OCI-LY7 (cell line): Measurements from ENCODE around the gene CUX1. TPM values are rescaled to one million over a fixed set of nuclear protein-coding genes. Genes with fewer than 3 reads are reported as not detected.

ENCODE experiments used
- BruUV-seq: library from RNA; stranded (reverse); fragments of 400-500 nt; replicated peaks from 2 replicates; lab custom pipeline; 2021; lab: Mats Ljungman, UMichigan
- CTCF ChIA-PET: fragments of 300-600 bp; sonication (Branson Sonifier 250); formaldehyde crosslinking; loops from one replicate; lab custom pipeline; 2022; ENCODE audit warnings: antibody characterized with exemption; ENCODE audit not compliant: unreplicated experiment; lab: Charles Lee
- POLR2A ChIA-PET: fragments of 300-600 bp; sonication (Branson Sonifier 250); formaldehyde crosslinking; loops from one replicate; lab custom pipeline; 2022; ENCODE audit warnings: antibody characterized with exemption; lab: Charles Lee
- DNase-seq: peaks from one replicate; pipeline ENCODE4 v3.0.0-alpha.2; 2015; ENCODE audit warnings: low spot score
- H2AFZ ChIP-seq: fragments of 200-600 bp; sonication (generic), shearing (Covaris generic); 2 replicates; pipeline ENCODE4 v1.6.1; 2014; ENCODE audit warnings: mild to moderate bottlenecking, antibody characterized with exemption, low read length, moderate library complexity
- H3K27ac ChIP-seq: fragments of 200-600 bp; sonication (generic); 2 replicates; pipeline ENCODE4 v1.5.1; 2014; ENCODE audit warnings: mixed run types, low read depth, mild to moderate bottlenecking, moderate library complexity, low read length, inconsistent platforms; ENCODE audit not compliant: poor library complexity, severe bottlenecking
- H3K36me3 ChIP-seq: fragments of 200-600 bp; sonication (generic); 2 replicates; pipeline ENCODE4 v1.6.1; 2014; ENCODE audit warnings: mild to moderate bottlenecking, antibody characterized with exemption, low read length, moderate library complexity, mixed read lengths; ENCODE audit not compliant: insufficient read depth
- H3K4me1 ChIP-seq: fragments of 200-600 bp; sonication (generic); 2 replicates; pipeline ENCODE4 v1.5.1; 2014; ENCODE audit warnings: mild to moderate bottlenecking, low read length; ENCODE audit not compliant: insufficient read depth, poor library complexity, severe bottlenecking
- H3K4me2 ChIP-seq: fragments of 200-600 bp; sonication (generic); 2 replicates; pipeline ENCODE4 v1.6.1; 2014; ENCODE audit warnings: mild to moderate bottlenecking, low read length
- H3K4me3 ChIP-seq: fragments of 200-600 bp; sonication (generic); 2 replicates; pipeline ENCODE4 v1.5.1; 2014; ENCODE audit warnings: mild to moderate bottlenecking, low read depth, low read length; ENCODE audit not compliant: poor library complexity, severe bottlenecking
- H3K79me2 ChIP-seq: fragments of 200-600 bp; sonication (generic); 2 replicates; pipeline ENCODE4 v1.6.1; 2016; ENCODE audit warnings: low read depth, mild to moderate bottlenecking, low read length, moderate library complexity, mixed read lengths; ENCODE audit not compliant: insufficient read depth
- H3K9me2 ChIP-seq: fragments of 200-600 bp; sonication (generic); 2 replicates; pipeline ENCODE4 v1.6.1; 2016; ENCODE audit warnings: mild to moderate bottlenecking, low read length, mixed read lengths; ENCODE audit not compliant: insufficient read depth
- H3K9me3 ChIP-seq: fragments of 200-600 bp; sonication (generic); 2 replicates; pipeline ENCODE4 v1.6.1; 2014; ENCODE audit warnings: mild to moderate bottlenecking, mixed run types, low read length, mixed read lengths
- H4K20me1 ChIP-seq: fragments of 200-600 bp; sonication (generic); 2 replicates; pipeline ENCODE4 v1.6.1; 2014; ENCODE audit warnings: mild to moderate bottlenecking, antibody characterized with exemption, low read length, moderate library complexity, mixed read lengths; ENCODE audit not compliant: insufficient read depth
- CTCF ChIP-seq: fragments of 200-600 bp; sonication (generic); conservative IDR thresholded peaks from 2 replicates; pipeline ENCODE4 v1.5.1; 2014; ENCODE audit warnings: mild to moderate bottlenecking, antibody characterized with exemption, low read length, moderate library complexity, mixed read lengths
- EZH2phosphoT487 ChIP-seq: fragments of 200-600 bp; sonication (generic); IDR thresholded peaks from 2 replicates; pipeline ENCODE4 v1.6.1; 2018; ENCODE audit warnings: low read depth, borderline replicate concordance, mild to moderate bottlenecking, mixed run types, antibody characterized with exemption, low read length, moderate library complexity, mixed read lengths
- intact Hi-C: fragments of 100-400 bp; cut with micrococcal nuclease; formaldehyde crosslinking; loops from one replicate; pipeline ENCODE4 v1.10.0; 2022; ENCODE audit not compliant: unreplicated experiment
- total RNA-seq, 2 experiments: library from RNA; depleted of rRNA in 1 of 2; stranded (reverse); fragments of >200 nt in 1 of 2; shearing (Covaris generic) in 1 of 2; gene quantifications; 2 replicates each; pipeline ENCODE4 v1.2.3, GENCODE V29; 2014 to 2022

CUX1 gene
- total RNA-seq, 2 experiments from 2014 or later = 143 to 199 TPM

- CTCF ChIA-PET = no interaction called here
Measured at GRCh38 chr7:101935521-101936141, 118.2 kb downstream of the CUX1 start.

GRCh38 chr7:101936223-101936610 lies 118.8 kb downstream of the CUX1 start:
- H2AFZ ChIP-seq = no peak overlapping the region

More at GRCh38 chr7:101935521-101936141, 118.2 kb downstream of the CUX1 start:
- peak overlapping the region; percentile 2 for H3K4me3 ChIP-seq
- H3K36me3 ChIP-seq = peaks cover 45% of the 10 kb centered on the region
- H3K4me1 ChIP-seq = peaks cover 100% of the 10 kb centered on the region
- peak; percentile 65 for DNase-seq
- H3K9me2 ChIP-seq = no peaks in the 10 kb centered on the region
- H3K4me2 ChIP-seq = peak overlapping the region; percentile 64
- no peak overlapping the region for H2AFZ ChIP-seq
- peaks cover 96% of the 10 kb centered on the region for H3K79me2 ChIP-seq
- TF ChIP-seq EZH2phosphoT487 (no peak), CTCF (no peak)
- peak overlapping the region; percentile 82 for H3K27ac ChIP-seq
- H3K9me3 ChIP-seq = no peaks in the 10 kb centered on the region
- H4K20me1 ChIP-seq = peaks cover 26% of the 10 kb centered on the region; the same call in 1 of the 2 replicates
- POLR2A ChIA-PET = interaction anchor here (1.1 to 1.9 kb wide), 2 partner anchors 56 to 192 kb away, joined by 3 to 4 read pairs; no protein-coding TSS in a partner anchor
- no TSS peak for BruUV-seq
- intact Hi-C loops = loop anchor here (5.0 kb wide), 2 partner anchors 97 to 118 kb away; partner anchors contain the start of gene CUX1

More at GRCh38 chr7:101936223-101936610, 118.8 kb downstream of the CUX1 start:
- no peaks in the 10 kb centered on the region for H3K9me3 ChIP-seq
- peak overlapping the region; percentile 20 for H3K4me3 ChIP-seq
- TF ChIP-seq CTCF = no peak
- TF ChIP-seq EZH2phosphoT487 = no peak
- BruUV-seq = no TSS peak
- H3K27ac ChIP-seq = peak overlapping the region; percentile 82
- peaks cover 96% of the 10 kb centered on the region for H3K79me2 ChIP-seq
- intact Hi-C loops = loop anchor here (5.0 kb wide), 2 partner anchors 96 to 119 kb away; partner anchors contain the start of gene CUX1
- no peak for DNase-seq
- peaks cover 100% of the 10 kb centered on the region for H3K4me1 ChIP-seq
- peaks cover 41% of the 10 kb centered on the region for H3K36me3 ChIP-seq
- no peaks in the 10 kb centered on the region for H3K9me2 ChIP-seq
- peak overlapping the region; percentile 64 for H3K4me2 ChIP-seq
- CTCF ChIA-PET = no interaction called here
- H4K20me1 ChIP-seq = peaks cover 27% of the 10 kb centered on the region; the same call in 1 of the 2 replicates
- POLR2A ChIA-PET = interaction anchor here (1.0 to 1.1 kb wide), 2 partner anchors 32 to 192 kb away, joined by 3 read pairs; no protein-coding TSS in a partner anchor
